KMS-11 (cell line): ENCODE results near the gene ZNF431.
"Not testable (repeated sequence)": the region's sequence is repeated elsewhere in the genome, so short reads cannot be mapped to it uniquely, and the experiment has no call there.

Experiments used
- H2AFZ ChIP-seq: fragments of 200-600 bp; sonication (generic); 2 replicates; pipeline ENCODE4 v1.6.1; 2016; ENCODE audit warnings: antibody characterized with exemption, mixed run types, low read depth
- H3K27ac ChIP-seq: fragments of 200-600 bp; sonication (generic); 2 replicates; pipeline ENCODE4 v1.6.1; 2016; ENCODE audit warnings: mild to moderate bottlenecking, mixed run types
- H3K27me3 ChIP-seq: fragments of 200-600 bp; sonication (generic); 2 replicates; pipeline ENCODE4 v1.6.1; 2017; ENCODE audit warnings: mild to moderate bottlenecking, low read depth, mixed run types, moderate library complexity; ENCODE audit not compliant: insufficient read depth
- H3K36me3 ChIP-seq: fragments of 200-600 bp; sonication (generic); 2 replicates; pipeline ENCODE4 v1.6.1; 2017; ENCODE audit warnings: mild to moderate bottlenecking, mixed run types; ENCODE audit not compliant: insufficient read depth
- H3K4me1 ChIP-seq: fragments of 200-600 bp; sonication (generic); 2 replicates; pipeline ENCODE4 v1.6.1; 2016; ENCODE audit warnings: mild to moderate bottlenecking, low read depth, mixed run types; ENCODE audit not compliant: poor library complexity, severe bottlenecking
- H3K4me2 ChIP-seq: fragments of 200-600 bp; sonication (generic); 2 replicates; pipeline ENCODE4 v1.7.0; 2016; ENCODE audit warnings: mild to moderate bottlenecking, mixed run types
- H3K4me3 ChIP-seq: fragments of 200-600 bp; sonication (generic); IDR thresholded peaks from 2 replicates; pipeline ENCODE4 v1.6.1; 2017; ENCODE audit warnings: low read depth, low read length, mixed read lengths; ENCODE audit not compliant: insufficient read depth
- H3K79me2 ChIP-seq: fragments of 200-600 bp; sonication (generic); 2 replicates; pipeline ENCODE4 v1.6.1; 2016; ENCODE audit warnings: low read depth, mixed run types; ENCODE audit not compliant: insufficient read depth
- H3K9ac ChIP-seq: fragments of 200-600 bp; sonication (generic); 2 replicates; pipeline ENCODE4 v1.6.1; 2016; ENCODE audit warnings: mild to moderate bottlenecking, mixed run types
- H4K20me1 ChIP-seq: fragments of 200-600 bp; sonication (generic); 2 replicates; pipeline ENCODE4 v1.6.1; 2016; ENCODE audit warnings: mild to moderate bottlenecking, mixed run types; ENCODE audit not compliant: insufficient read depth
- TF ChIP-seq, protein P1 (sequence below): fragments of 200-600 bp; sonication (generic); conservative IDR thresholded peaks from 2 replicates; pipeline ENCODE4 v1.6.1; 2017; ENCODE audit warnings: low read depth, mild to moderate bottlenecking, antibody characterized with exemption, low read length, moderate library complexity, mixed read lengths

The ZNF431 gene

DNA sequence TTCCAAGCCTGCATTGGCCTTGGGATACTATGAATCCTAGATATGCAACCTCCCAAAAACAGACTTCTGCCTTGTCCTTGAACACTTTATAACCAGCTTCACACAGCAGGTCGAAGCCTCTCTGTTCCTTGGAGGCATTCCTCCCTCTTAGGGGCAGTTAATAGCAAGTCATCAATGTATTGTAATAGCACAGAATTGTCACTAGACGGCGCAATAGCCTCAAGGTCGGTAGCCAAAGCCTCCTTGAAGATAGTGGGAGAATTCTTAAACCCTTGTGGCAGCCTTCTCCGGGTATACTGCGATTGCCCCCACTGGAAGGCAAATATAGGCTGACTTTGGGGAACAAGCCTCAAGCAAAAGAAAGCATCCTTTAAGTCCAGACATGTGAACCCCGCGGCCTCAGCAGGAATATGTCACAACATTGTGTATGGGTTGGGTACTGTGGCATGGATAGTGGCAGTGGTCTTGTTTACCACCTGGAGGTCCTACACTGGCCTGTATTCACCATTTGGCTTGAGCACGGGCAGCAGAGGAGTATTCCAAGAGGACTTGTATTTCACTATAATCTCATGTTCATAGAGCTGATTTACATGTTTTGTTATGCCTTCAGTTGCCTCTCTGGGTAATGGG, 61.1 kb downstream of the ZNF431 start:
- H3K27me3 ChIP-seq: no peaks in the 10 kb centered on the region
- no peaks in the 10 kb centered on the region for H4K20me1 ChIP-seq
- H3K4me1 ChIP-seq: no peaks in the 10 kb centered on the region
- H3K79me2 ChIP-seq: no peaks in the 10 kb centered on the region
- no peak overlapping the region for H3K27ac ChIP-seq
- H2AFZ ChIP-seq: no peak overlapping the region
- no peak overlapping the region for H3K4me2 ChIP-seq
- TF ChIP-seq, protein P1, sequence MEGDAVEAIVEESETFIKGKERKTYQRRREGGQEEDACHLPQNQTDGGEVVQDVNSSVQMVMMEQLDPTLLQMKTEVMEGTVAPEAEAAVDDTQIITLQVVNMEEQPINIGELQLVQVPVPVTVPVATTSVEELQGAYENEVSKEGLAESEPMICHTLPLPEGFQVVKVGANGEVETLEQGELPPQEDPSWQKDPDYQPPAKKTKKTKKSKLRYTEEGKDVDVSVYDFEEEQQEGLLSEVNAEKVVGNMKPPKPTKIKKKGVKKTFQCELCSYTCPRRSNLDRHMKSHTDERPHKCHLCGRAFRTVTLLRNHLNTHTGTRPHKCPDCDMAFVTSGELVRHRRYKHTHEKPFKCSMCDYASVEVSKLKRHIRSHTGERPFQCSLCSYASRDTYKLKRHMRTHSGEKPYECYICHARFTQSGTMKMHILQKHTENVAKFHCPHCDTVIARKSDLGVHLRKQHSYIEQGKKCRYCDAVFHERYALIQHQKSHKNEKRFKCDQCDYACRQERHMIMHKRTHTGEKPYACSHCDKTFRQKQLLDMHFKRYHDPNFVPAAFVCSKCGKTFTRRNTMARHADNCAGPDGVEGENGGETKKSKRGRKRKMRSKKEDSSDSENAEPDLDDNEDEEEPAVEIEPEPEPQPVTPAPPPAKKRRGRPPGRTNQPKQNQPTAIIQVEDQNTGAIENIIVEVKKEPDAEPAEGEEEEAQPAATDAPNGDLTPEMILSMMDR: peak; percentile 32; the same call in 1 of the 2 replicates
- no peaks in the 10 kb centered on the region for H3K36me3 ChIP-seq
- no peak overlapping the region for H3K9ac ChIP-seq
- H3K4me3 ChIP-seq: no peak overlapping the region

DNA sequence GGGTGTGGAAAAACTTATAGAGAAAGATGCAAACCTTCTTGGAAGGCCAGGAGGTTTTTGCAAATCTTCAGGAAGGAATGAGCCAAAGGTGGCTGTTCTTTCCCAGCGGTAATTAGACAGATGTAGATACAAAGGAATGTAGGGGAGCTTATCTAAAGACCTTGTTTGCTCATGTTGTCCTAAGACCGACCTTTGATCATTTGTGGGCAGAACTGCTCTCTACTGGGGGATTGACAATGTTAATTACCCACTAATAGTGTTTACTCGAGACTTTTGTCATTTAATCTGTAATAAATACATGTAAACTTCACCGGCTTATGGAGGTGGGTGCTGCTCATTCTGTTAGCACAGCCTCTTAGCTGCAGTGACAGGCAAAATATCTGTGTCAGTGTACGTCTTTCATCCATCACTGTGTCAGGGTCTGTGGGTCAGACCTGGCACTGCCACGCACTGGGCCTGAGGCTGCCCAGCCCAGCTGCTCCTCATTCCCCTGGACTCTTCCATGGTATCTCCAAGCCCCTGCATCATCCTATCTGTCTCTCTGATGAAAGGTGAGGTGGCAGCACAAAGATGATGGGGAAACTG, 68.3 kb downstream of the ZNF431 start:
- Histone ChIP-seq H3K9ac (no peak overlapping the region), H3K27ac (no peak overlapping the region), H3K27me3 (no peaks in the 10 kb centered on the region), H3K4me1 (no peaks in the 10 kb centered on the region), H3K4me2 (no peak overlapping the region), H3K36me3 (no peaks in the 10 kb centered on the region), H4K20me1 (no peaks in the 10 kb centered on the region), H3K4me3 (no peak overlapping the region), H3K79me2 (no peaks in the 10 kb centered on the region), H2AFZ (no peak overlapping the region)
- TF ChIP-seq, protein P1: no peak

DNA sequence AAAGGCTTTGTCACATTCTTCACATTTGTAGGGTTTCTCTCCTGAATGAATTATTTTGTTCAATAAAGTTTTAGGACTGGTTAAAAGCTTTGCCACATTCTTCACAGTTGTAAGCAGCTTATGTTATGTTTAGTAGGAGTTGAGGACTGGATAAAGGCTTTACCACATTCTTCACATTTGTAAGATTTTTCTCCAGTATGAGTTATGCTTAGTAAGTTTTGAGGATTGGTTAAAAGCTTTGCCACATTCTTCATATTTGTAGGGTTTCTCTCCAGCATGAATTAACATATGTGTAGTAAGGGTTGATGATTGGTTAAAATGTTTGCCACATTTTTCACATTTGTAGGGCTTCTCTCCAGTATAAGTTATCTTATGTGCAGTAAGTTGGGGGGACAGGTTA, 79.9 kb downstream of the ZNF431 start:
- H3K4me3 ChIP-seq: no peak overlapping the region
- TF ChIP-seq, protein P1: no peak
- no peaks in the 10 kb centered on the region for H3K27me3 ChIP-seq
- no peaks in the 10 kb centered on the region for H3K79me2 ChIP-seq
- H4K20me1 ChIP-seq: no peaks in the 10 kb centered on the region
- H3K9ac ChIP-seq: no peak overlapping the region
- H3K27ac ChIP-seq: no peak overlapping the region
- no peak overlapping the region for H3K4me2 ChIP-seq
- H3K36me3 ChIP-seq: no peaks in the 10 kb centered on the region
- H3K4me1 ChIP-seq: no peaks in the 10 kb centered on the region
- H2AFZ ChIP-seq: no peak overlapping the region

GRCh38 chr19:21229938-21230337, 88.1 kb downstream of the ZNF431 start:
- not testable (repeated sequence) for H3K4me2 ChIP-seq, H3K4me1 ChIP-seq, H3K9ac ChIP-seq, H3K79me2 ChIP-seq, H3K36me3 ChIP-seq, H3K27ac ChIP-seq, H2AFZ ChIP-seq, H3K27me3 ChIP-seq, H4K20me1 ChIP-seq, H3K4me3 ChIP-seq

DNA sequence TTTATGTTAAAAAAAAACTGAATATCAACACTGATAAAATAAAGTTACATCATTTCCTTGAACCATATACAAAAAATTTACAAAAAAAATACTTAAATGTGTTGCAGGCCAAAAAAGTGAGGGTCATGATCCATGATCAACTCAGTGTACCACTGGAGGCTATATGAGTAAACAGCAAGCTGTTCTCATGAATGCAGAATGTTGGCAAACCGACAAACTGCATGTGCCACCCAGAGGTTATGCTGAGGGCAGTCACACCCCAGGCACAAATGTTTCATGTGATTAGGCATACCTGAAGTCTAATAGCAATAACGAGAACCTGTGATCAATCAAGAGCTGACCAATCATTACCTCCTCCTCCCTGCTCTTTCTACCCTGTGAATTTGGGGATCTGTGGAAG, 91.9 kb downstream of the ZNF431 start:
- H3K9ac ChIP-seq: no peak overlapping the region
- H2AFZ ChIP-seq: no peak overlapping the region
- no peak overlapping the region for H3K4me3 ChIP-seq
- H3K79me2 ChIP-seq: no peaks in the 10 kb centered on the region
- H3K27me3 ChIP-seq: no peaks in the 10 kb centered on the region
- no peaks in the 10 kb centered on the region for H3K36me3 ChIP-seq
- no peak overlapping the region for H3K4me2 ChIP-seq
- TF ChIP-seq, protein P1: no peak
- H3K4me1 ChIP-seq: no peaks in the 10 kb centered on the region
- H4K20me1 ChIP-seq: no peaks in the 10 kb centered on the region
- H3K27ac ChIP-seq: no peak overlapping the region

GRCh38 chr19:21236751-21237150, 94.9 kb downstream of the ZNF431 start:
- not testable (repeated sequence) for H3K27me3 ChIP-seq, H4K20me1 ChIP-seq

More at GRCh38 chr19:21236751-21237150, 94.9 kb downstream of the ZNF431 start:
- H3K36me3 ChIP-seq, H3K4me3 ChIP-seq, H3K4me1 ChIP-seq, H2AFZ ChIP-seq, H3K9ac ChIP-seq, H3K79me2 ChIP-seq, H3K4me2 ChIP-seq, H3K27ac ChIP-seq: not testable (repeated sequence)
